Esophagus squamous epithelium (tissue), 5 donors: ENCODE results near the gene FMN2. TPM values are rescaled to one million over a fixed set of nuclear protein-coding genes. Genes with fewer than 3 reads are reported as not detected.

ENCODE experiments used
- DNase-seq: peaks from one replicate; lab custom pipeline; 2025; lab: John Stamatoyannopoulos, UW
- H3K27ac ChIP-seq, 4 donors: fragments of 200-600 bp; sonication (generic); one replicate each; pipeline ENCODE4 v1.5.1; 2016 to 2019; ENCODE audit warnings: mild to moderate bottlenecking in 1 of 4
- H3K27me3 ChIP-seq, 4 donors: fragments of 200-600 bp; sonication (generic); 1 replicate in 3 of 4; 2 replicates in 1 of 4; pipeline versions ENCODE4 v1.5.1 to v1.6.0; 2017 to 2021; ENCODE audit warnings: antibody characterized with exemption in 1 of 4
- H3K36me3 ChIP-seq, 3 donors: fragments of 200-600 bp; sonication (generic); one replicate each; pipeline ENCODE4 v1.5.1; 2016 to 2019
- H3K4me1 ChIP-seq, 3 donors: fragments of 200-600 bp; sonication (generic); one replicate each; pipeline ENCODE4 v1.5.1; 2017 to 2019
- H3K4me3 ChIP-seq, 4 donors: fragments of 200-600 bp; sonication (generic); 1 replicate in 3 of 4; 2 replicates in 1 of 4; pipeline ENCODE4 v1.5.1; 2016 to 2019; ENCODE audit warnings: mild to moderate bottlenecking in 2 of 4, moderate library complexity in 1 of 4
- H3K9me3 ChIP-seq, 3 donors: fragments of 200-600 bp; sonication (generic); one replicate each; pipeline ENCODE4 v1.5.1; 2016 to 2019
- POLR2A ChIP-seq, 4 donors: fragments of 450-650 bp; IDR thresholded peaks; one replicate each; pipeline ENCODE4 v1.6.1; 2017; ENCODE audit warnings: antibody characterized with exemption in 4 of 4, mild to moderate bottlenecking in 4 of 4, moderate library complexity in 3 of 4
- WGBS, 2 donors: methylation state at CpG; one replicate each; pipeline ENCODE4 v1.1.5; 2018; 5-methylcytosine and 5-hydroxymethylcytosine counted together
- intact Hi-C: fragments of 100-400 bp; cut with DNase I; formaldehyde crosslinking; loops from one replicate; pipeline ENCODE4 v1.15.0; 2022
- total RNA-seq, 4 donors: library from RNA; depleted of rRNA; stranded (reverse); fragments of >200 nt; gene quantifications; one replicate each; pipeline ENCODE4 v1.1.0, GENCODE V29; 2016
- TF ChIP-seq, protein P1 (sequence below), 6 experiments: fragments of 450-650 bp in 4 of 6; fragments of 200-600 bp in 2 of 6; sonication (generic) in 2 of 6; IDR thresholded peaks; one replicate each; pipeline ENCODE4 v1.5.1; 2016 to 2019; ENCODE audit warnings: antibody characterized with exemption in 6 of 6, mild to moderate bottlenecking in 4 of 6, moderate library complexity in 4 of 6
- donor health status: DM: yes; HTN: yes; CAD: no.

FMN2 gene
- total RNA-seq, 4 donors from 2014 or later: 0.19 to 0.35 TPM; not detected in 2

DNA sequence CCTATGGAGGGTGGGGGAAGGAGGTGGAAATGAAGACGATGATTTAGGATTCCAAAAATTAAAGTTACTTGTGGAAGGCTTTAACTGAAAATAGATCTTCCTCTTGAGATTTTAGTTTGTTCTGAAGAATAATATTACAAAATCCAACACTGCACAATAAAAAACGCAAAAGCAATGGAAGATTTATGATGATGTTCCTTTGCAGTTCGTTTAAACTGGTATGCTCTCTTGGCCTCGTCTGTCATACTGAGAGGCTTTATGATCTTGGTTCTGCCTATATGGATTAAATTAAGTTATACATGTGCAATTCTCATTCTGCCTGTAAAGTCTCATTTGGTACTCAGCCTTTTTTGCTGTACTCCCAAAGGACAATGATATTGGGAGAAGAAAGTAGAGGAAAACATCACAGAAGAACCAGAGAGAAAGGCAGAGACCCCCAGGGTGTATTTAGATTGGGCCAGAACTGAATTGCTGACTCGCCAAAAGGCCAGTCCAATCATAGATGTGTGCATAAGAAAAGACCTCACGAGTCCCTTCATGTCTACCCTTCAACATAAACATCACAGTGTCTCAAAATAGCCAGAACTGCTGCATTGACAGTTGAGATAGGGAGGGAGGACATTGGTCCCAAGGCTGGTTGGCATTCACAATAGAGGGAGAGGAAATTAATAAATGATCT, 331.7 kb downstream of the FMN2 start:
- intact Hi-C loops: no loop called here
- H3K27me3 ChIP-seq: no peaks in the 10 kb centered on the region
- 54 to 58% methylated on average over 6 of the region's 6 CpGs for WGBS, 2 donors
- peaks cover 0 to 12% (median 0%) of the 10 kb centered on the region in 3 donors for H3K9me3 ChIP-seq
- H3K4me3 ChIP-seq: no peak overlapping the region
- H3K4me1 ChIP-seq: no peaks in the 10 kb centered on the region
- H3K36me3 ChIP-seq: no peaks in the 10 kb centered on the region
- TF ChIP-seq POLR2A (IDR thresholded peaks at IDR 0.05): no peak
- TF ChIP-seq, protein P1, sequence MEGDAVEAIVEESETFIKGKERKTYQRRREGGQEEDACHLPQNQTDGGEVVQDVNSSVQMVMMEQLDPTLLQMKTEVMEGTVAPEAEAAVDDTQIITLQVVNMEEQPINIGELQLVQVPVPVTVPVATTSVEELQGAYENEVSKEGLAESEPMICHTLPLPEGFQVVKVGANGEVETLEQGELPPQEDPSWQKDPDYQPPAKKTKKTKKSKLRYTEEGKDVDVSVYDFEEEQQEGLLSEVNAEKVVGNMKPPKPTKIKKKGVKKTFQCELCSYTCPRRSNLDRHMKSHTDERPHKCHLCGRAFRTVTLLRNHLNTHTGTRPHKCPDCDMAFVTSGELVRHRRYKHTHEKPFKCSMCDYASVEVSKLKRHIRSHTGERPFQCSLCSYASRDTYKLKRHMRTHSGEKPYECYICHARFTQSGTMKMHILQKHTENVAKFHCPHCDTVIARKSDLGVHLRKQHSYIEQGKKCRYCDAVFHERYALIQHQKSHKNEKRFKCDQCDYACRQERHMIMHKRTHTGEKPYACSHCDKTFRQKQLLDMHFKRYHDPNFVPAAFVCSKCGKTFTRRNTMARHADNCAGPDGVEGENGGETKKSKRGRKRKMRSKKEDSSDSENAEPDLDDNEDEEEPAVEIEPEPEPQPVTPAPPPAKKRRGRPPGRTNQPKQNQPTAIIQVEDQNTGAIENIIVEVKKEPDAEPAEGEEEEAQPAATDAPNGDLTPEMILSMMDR (IDR thresholded peaks at IDR 0.05): no peak
- no peak overlapping the region for H3K27ac ChIP-seq
- no peak for DNase-seq

DNA sequence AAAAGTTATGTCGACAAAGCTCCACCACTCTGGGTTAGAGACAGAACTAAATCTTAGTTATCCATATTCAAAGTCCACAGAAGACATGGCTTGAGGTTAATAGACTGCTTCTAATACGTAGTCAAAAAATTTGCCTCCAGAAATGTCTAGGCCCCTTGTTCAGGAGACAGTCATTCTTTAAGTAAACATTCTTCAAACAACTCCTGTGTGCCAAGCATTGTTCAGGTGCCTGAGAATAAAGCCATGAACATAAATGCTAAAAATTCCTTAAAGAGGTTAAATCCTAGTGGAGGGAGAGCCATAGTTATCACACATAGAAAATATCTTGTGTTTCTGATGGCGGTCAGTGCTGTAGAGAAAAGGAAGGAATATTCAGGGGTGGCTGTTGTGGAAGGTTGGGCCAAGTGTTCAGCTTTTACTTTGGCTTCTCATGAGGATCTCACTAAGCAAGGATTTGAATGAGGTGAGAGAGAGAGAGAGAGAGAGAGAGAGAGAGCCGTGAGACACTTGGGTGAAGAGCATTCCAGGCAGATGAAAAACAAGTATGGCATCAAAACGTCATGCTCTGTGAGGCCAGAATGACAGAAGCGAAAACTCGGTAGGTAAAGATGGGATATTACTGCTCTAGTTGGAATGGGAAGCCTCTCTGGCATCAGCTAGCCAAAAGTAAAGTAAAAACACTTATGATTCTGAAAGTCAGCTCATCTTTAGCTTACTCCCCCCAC, 333.2 kb downstream of the FMN2 start:
- WGBS, 2 donors: 55 to 62% methylated on average over 7 of the region's 7 CpGs
- Histone ChIP-seq H3K9me3 (peaks cover 0 to 7% (median 0%) of the 10 kb centered on the region in 3 donors), H3K36me3 (no peaks in the 10 kb centered on the region), H3K27me3 (no peaks in the 10 kb centered on the region), H3K4me3 (no peak overlapping the region), H3K4me1 (no peaks in the 10 kb centered on the region), H3K27ac (no peak overlapping the region)
- intact Hi-C loops: no loop called here
- TF ChIP-seq, protein P1 (IDR thresholded peaks at IDR 0.05): no peak
- TF ChIP-seq POLR2A (IDR thresholded peaks at IDR 0.05): no peak
- DNase-seq: no peak

DNA sequence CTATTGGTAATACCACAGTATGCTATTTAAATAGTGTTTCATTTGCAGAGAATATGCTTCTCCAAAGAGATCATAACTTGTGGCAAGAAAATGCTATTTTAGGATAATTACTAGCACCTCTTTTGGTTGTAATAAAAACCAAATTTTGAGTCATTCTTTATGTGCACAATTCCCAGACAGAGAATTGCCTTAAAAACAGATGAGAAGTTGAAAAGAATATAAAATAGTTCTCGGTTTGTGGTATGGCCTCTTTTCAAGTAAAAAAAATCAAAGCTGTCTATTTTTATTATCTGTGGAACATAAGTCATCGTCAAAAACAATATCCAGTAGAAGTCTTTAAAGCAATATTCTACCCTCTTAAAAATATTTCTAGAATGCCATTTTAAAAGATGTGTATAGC, 334.4 kb downstream of the FMN2 start:
- Histone ChIP-seq H3K9me3 (peaks cover 0 to 7% (median 0%) of the 10 kb centered on the region in 3 donors), H3K27me3 (no peaks in the 10 kb centered on the region), H3K36me3 (no peaks in the 10 kb centered on the region), H3K4me1 (no peaks in the 10 kb centered on the region), H3K27ac (no peak overlapping the region), H3K4me3 (no peak overlapping the region)
- WGBS, 2 donors: 65 to 76% methylated on average over 2 of the region's 2 CpGs
- TF ChIP-seq POLR2A (IDR thresholded peaks at IDR 0.05): no peak
- TF ChIP-seq, protein P1 (IDR thresholded peaks at IDR 0.05): no peak
- DNase-seq: no peak
- intact Hi-C loops: no loop called here

DNA sequence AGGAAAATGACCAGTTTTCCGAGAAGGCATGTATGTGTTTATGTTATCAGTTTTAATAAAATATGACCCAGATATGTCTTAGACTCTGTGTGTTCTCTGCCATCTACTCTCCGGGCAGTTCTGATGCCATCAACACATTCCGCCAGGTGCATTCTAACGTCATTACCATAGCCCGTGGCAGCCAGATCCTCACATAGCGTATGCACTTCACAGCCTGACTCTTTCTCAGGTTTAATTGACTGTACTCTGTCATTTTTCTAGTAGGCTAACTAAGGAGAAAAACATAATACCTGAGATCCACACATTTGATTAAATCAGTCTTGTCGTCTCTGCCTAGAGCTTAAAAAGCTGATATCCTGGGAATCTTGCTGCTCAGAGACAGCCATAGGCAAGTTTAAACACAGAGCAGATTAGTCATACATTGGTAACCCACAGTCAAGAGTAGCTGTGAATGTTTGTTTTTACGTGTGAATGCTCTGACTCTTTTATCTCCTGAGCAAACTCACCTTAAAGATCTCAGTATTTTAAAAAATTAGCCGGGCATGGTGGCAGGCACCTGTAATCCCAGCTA, 344.4 kb downstream of the FMN2 start:
- Histone ChIP-seq H3K9me3 (no peaks in the 10 kb centered on the region), H3K27ac (no peak overlapping the region), H3K36me3 (no peaks in the 10 kb centered on the region), H3K4me1 (no peaks in the 10 kb centered on the region), H3K4me3 (no peak overlapping the region), H3K27me3 (no peaks in the 10 kb centered on the region)
- intact Hi-C loops: no loop called here
- 59 to 66% methylated on average over 9 of the region's 9 CpGs for WGBS, 2 donors
- TF ChIP-seq, protein P1 (IDR thresholded peaks at IDR 0.05): no peak
- no peak for TF ChIP-seq POLR2A (IDR thresholded peaks at IDR 0.05)
- no peak for DNase-seq

DNA sequence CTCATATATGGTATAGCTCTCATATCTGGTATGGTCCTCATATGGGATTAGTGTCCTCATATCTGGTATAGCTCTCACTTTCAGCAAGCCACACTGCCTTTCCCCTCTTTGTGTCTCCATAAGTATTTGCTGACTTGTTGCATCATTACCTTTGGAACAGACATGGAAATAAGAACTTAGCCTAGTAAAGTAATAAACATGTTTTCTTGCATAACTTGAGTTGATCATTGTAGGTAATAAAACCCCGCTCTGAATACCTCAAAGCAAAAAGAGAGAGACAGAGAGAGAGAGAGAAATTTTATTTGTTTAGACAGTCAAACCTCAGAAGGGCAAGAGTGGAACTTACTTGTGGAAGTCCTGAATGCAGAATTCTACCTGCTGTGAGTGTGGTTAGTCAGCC, 350.0 kb downstream of the FMN2 start:
- TF ChIP-seq, protein P1 (IDR thresholded peaks at IDR 0.05): no peak
- TF ChIP-seq POLR2A (IDR thresholded peaks at IDR 0.05): no peak
- WGBS, 2 donors: 63 to 67% methylated on average over 1 of the region's 1 CpG

More for the DNA sequence above, 350.0 kb downstream of the FMN2 start:
- Histone ChIP-seq H3K4me1 (no peaks in the 10 kb centered on the region), H3K9me3 (peaks cover 0 to 4% (median 0%) of the 10 kb centered on the region in 3 donors), H3K4me3 (no peak overlapping the region), H3K36me3 (no peaks in the 10 kb centered on the region), H3K27me3 (no peaks in the 10 kb centered on the region), H3K27ac (no peak overlapping the region)
- intact Hi-C loops: no loop called here
- DNase-seq: no peak
